Astrocyte of the cerebellum (primary cell): ENCODE measurements around the gene ACAT1.
"Not testable (repeated sequence)": the region's sequence is repeated elsewhere in the genome, so short reads cannot be mapped to it uniquely, and the experiment has no call there.

Source experiments
- DNase-seq: peaks from one replicate; pipeline ENCODE4 v3.0.0-alpha.2; 2011; ENCODE audit warnings: low read depth
- H3K4me3 ChIP-seq: 2 replicates; pipeline ENCODE4 v1.5.1; 2011; ENCODE audit warnings: mild to moderate bottlenecking, low read depth, low read length, moderate library complexity
- in situ Hi-C: cut with HindIII; loops from 2 replicates; pipeline ENCODE4 v1.10.0; 2017; ENCODE audit warnings: low sequenced_read_pairs
- TF ChIP-seq, protein P1 (sequence below): IDR thresholded peaks from 2 replicates; pipeline ENCODE4 v1.5.1; 2012; ENCODE audit warnings: low read length, low read depth, moderate library complexity, mild to moderate bottlenecking; ENCODE audit errors: missing control alignments

ACAT1 gene

DNA sequence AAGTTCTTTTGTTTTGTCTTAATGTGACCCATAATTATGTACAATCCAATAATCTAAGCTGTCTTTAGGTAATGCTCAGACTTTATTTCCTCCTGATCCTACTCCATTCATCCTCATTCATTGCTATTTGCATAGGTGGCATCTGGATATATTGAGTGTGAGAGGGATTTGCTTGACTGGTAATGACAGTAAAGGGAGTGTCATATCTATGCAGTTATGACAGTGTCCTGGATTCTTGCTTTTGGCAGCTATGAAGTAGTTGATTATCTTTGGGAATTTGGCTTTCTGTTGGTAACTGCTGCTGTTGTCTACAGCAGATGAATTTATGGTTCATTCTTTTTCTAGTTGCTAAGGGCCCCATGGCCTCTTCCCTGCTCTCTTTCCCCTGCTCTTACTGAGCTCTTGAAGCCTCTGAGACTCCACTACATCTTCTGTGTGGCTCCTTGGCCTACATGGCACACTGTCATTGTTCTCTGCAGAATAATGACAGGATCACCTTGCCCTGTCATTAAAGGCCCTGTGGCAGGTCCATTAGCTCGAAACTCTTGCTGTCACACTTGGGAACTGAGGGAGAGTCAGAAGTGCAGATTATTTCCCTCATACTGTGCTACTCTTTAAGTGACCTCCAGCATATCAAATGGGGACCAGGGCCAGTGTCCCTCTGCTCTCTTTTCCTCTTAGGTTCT lies 20.1 kb upstream of the ACAT1 start:
- in situ Hi-C loops: no loop called here
- DNase-seq: no peak
- TF ChIP-seq, protein P1, sequence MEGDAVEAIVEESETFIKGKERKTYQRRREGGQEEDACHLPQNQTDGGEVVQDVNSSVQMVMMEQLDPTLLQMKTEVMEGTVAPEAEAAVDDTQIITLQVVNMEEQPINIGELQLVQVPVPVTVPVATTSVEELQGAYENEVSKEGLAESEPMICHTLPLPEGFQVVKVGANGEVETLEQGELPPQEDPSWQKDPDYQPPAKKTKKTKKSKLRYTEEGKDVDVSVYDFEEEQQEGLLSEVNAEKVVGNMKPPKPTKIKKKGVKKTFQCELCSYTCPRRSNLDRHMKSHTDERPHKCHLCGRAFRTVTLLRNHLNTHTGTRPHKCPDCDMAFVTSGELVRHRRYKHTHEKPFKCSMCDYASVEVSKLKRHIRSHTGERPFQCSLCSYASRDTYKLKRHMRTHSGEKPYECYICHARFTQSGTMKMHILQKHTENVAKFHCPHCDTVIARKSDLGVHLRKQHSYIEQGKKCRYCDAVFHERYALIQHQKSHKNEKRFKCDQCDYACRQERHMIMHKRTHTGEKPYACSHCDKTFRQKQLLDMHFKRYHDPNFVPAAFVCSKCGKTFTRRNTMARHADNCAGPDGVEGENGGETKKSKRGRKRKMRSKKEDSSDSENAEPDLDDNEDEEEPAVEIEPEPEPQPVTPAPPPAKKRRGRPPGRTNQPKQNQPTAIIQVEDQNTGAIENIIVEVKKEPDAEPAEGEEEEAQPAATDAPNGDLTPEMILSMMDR: no peak
- no peak overlapping the region for H3K4me3 ChIP-seq

DNA sequence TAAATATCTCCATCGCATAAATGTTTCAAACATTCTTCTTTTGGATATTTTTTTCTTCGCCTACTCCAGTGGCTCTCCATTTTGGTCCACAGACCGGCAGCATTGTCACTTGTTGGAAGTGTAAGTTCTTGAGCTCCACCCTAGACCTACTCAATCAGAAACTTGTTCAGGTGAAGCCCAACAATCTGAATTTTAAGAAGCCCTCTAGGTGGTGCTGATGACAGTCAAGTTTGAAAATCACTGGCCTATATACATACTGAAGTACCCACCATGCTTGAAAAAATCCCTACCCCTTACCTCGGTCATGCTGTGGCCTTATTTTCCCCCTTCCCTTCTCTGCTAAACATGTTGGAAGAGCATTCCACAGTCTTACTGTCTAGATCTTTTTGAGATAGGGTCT lies 10.2 kb upstream of the ACAT1 start:
- TF ChIP-seq, protein P1: no peak
- no peak for DNase-seq
- H3K4me3 ChIP-seq: no peak overlapping the region
- in situ Hi-C loops: no loop called here

DNA sequence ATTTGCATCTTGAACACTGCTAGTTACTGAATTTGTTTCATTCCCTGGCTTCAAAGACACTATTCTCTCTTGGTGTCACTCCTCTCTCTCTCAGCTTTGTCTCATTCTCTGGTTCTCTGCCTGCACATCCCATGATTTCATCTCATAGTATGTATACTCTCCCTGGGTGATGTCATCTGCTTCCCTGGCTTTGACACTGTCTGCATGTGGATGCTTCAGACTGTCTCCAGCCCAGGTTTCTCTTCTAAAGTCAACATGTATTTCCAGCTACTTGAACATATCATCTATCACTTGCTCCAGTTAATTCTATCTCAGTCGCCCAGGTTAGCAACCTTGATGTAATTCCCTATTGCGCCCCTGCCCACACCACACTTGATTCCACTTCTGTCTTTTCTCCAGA lies 9.3 kb upstream of the ACAT1 start:
- in situ Hi-C loops: no loop called here
- no peak for DNase-seq
- TF ChIP-seq, protein P1: no peak
- no peak overlapping the region for H3K4me3 ChIP-seq

DNA sequence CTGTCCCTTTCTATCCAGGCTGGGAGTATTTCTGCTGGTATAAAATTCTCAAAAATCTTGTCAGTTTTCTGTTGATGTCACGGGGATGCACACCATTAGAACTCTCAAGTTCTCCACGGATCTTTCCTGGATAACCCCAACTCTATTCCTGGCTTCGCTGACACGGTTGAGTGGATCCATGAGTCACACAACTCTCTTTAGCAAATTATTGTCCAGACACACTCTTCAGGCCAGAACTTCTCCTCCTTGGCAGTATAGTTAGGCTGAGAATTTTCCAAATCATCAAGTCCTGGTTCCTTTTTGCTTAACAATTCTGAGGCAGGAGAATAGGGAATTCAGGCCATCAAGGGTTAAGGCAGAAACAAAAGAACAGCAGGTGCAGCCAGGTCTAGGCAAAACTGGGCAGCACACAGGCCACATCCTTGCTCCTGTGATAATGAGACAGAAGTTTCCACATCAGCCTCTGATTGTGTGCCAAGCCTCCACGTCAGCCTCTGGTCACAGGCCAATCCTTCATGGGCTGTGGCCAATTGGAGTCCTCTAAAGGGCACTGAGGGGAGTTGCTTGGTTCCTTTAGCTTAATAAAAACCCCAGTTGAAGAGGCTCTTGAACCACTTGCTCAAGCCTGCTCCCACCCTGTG lies 5.7 kb upstream of the ACAT1 start:
- peak; percentile 85 for DNase-seq
- in situ Hi-C loops: no loop called here
- H3K4me3 ChIP-seq: no peak overlapping the region
- TF ChIP-seq, protein P1: no peak

DNA sequence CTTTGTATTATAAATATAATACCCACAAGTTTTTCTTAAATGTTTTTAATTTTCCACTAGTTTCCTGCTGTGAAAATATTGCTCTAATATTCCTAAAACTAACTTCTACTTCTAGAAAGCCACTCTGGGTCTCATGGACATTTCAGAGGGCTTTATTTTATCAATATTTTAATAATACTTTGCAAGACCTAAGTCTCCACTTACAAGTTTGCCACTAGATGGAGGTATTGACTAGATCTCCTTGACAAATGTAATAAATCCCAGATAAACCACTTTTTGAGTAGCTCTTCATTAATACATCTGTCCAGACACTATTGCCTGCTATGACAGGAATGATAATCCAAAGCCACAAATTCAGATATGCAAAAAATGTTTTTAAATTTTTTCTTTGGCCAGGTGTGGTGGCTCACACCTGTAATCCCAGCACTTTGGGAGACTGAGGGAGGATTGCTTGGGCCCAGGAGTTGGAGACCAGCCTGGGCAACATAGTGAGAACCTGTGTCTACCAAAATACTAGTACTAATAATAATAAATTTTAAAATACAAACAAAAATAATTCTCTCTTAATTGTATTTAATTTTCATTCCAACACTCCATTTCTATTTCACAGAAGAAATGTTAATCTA lies 3.5 kb upstream of the ACAT1 start:
- no peak overlapping the region for H3K4me3 ChIP-seq
- in situ Hi-C loops: no loop called here
- peak; percentile 62 for DNase-seq
- TF ChIP-seq, protein P1: peak; percentile 50

DNA sequence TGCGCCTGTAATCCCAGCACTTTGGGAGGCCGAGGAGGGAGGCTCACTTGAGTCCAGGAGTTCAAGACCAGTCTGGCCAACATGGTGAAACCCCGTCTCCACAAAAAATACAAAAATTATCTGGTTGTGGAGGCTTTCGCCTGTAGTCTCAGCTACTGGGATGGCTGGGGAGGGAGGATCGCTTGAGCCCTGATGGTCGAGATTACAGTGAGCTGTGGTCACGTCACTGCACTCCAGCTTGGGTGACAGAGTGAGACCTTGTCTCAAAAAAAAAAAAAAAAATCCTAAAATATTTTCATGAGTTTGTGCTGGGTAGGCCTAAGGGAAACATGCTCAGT lies 462 bp upstream of the ACAT1 start:
- H3K4me3 ChIP-seq: peak overlapping the region; percentile 62
- DNase-seq, in situ Hi-C loops: not testable (repeated sequence)

DNA sequence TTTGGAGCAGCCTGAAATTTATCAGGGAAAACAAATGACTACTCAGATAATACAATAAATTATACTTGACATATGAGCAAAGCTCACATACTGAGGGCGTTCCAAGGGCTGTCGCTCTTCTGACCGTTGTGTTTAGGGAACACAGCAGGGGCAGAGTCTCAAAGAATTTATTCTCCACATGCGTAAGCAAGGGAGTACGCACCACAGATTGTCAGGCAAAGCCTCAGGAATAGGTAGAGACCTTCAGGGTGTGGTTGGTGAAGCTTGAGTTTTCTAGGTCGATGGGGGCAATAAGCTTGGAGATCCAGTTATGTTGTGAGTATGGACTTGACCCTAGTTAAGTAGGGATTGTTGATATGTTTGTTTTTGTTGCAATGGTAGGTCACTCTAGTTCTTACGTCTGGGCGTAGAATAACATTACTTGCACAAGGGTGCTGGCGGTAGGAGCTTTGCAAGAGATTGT lies 830 bp downstream of the ACAT1 start:
- in situ Hi-C loops: no loop called here

More for the DNA sequence above, 830 bp downstream of the ACAT1 start:
- TF ChIP-seq, protein P1: no peak
- no peak for DNase-seq
- peak overlapping the region; percentile 62 for H3K4me3 ChIP-seq
